KG1 (cell line): ENCODE measurements around the gene DKKL1.

Experiments used
- DNase-seq: peaks from one replicate; lab custom pipeline; 2025; lab: John Stamatoyannopoulos, UW

Gene DKKL1

GRCh38 chr19:49422407-49423070 lies 58.9 kb downstream of the DKKL1 start:
- no peak for DNase-seq

GRCh38 chr19:49423071-49423984 lies 59.7 kb downstream of the DKKL1 start, which contains the start of gene PTH2:
TSS of gene PTH2 (minus strand) at chr19:49423441. CDS start at chr19:49423339, 102 bp downstream.
- DNase-seq, result no peak

- no peak for DNase-seq
Measured at GRCh38 chr19:49423985-49424303, 60.3 kb downstream of the DKKL1 start.
